Mesothelial cell of epicardium (in vitro differentiated cells): ENCODE measurements around the gene UNC45B. TPM values are rescaled to one million over a fixed set of nuclear protein-coding genes. Genes with fewer than 3 reads are reported as not detected.
"Not testable (repeated sequence)": the region's sequence is repeated elsewhere in the genome, so short reads cannot be mapped to it uniquely, and the experiment has no call there.

Experiments used
- DNase-seq, 2 experiments: peaks; one replicate each; pipeline ENCODE4 v3.0.0; 2021; ENCODE audit warnings: low spot score in 2 of 2; ENCODE audit not compliant: unreplicated experiment in 2 of 2
- H3K27ac Mint-ChIP-seq: 2 replicates; pipeline ENCODE4 v1.8.0; 2021; ENCODE audit warnings: mixed read lengths
- H3K27me3 Mint-ChIP-seq: 2 replicates; pipeline ENCODE4 v1.8.0; 2021; ENCODE audit warnings: low read depth, mixed read lengths
- H3K36me3 Mint-ChIP-seq: 2 replicates; pipeline ENCODE4 v1.8.0; 2021; ENCODE audit warnings: mixed read lengths
- H3K4me1 Mint-ChIP-seq: 2 replicates; pipeline ENCODE4 v1.8.0; 2021; ENCODE audit warnings: mixed read lengths
- H3K4me3 Mint-ChIP-seq: 2 replicates; pipeline ENCODE4 v1.8.0; 2021; ENCODE audit warnings: mild to moderate bottlenecking, moderate library complexity, mixed read lengths
- H3K9me3 Mint-ChIP-seq: 2 replicates; pipeline ENCODE4 v1.8.0; 2021; ENCODE audit warnings: mixed read lengths
- total RNA-seq: library from RNA; stranded (reverse); gene quantifications from 3 replicates; pipeline ENCODE4 v1.2.1, GENCODE V29; 2021
- TF ChIP-seq, protein P1 (sequence below): fragments of 200-600 bp; sonication (generic); IDR thresholded peaks from one replicate; pipeline ENCODE4 v1.5.0; 2021; ENCODE audit warnings: antibody characterized with exemption; ENCODE audit not compliant: unreplicated experiment

The UNC45B gene
- total RNA-seq, 1 donor from 2014 or later = not detected

DNA sequence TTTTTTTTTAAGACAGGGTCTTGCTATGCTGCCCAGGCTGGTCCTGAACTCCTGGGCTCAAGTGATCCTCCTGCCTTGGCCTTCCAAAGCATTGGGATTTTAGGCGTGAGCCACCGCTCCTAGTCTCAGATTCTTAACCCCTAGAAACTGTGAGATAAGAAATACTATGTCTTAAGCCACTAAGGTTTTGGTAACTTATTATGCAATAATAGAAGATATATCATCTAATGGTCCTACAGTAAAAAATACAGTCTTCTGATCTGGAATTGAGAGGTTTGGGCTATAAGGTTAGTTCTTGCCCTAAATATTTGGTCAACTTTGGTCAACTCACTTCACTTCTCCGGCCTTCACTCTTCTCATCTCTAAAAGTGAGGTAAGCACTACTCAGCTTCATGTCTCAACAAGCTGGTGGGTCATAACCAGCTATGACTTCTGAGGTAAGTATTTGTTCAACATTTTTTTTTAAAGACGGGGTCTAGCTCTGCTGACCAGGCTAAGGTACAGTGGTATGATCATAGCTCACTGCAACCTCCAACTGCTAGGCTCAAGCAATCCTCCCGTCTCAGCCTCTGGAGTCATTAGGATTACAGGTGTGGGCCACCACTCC lies 42.7 kb upstream of the UNC45B start:
- TF ChIP-seq, protein P1, sequence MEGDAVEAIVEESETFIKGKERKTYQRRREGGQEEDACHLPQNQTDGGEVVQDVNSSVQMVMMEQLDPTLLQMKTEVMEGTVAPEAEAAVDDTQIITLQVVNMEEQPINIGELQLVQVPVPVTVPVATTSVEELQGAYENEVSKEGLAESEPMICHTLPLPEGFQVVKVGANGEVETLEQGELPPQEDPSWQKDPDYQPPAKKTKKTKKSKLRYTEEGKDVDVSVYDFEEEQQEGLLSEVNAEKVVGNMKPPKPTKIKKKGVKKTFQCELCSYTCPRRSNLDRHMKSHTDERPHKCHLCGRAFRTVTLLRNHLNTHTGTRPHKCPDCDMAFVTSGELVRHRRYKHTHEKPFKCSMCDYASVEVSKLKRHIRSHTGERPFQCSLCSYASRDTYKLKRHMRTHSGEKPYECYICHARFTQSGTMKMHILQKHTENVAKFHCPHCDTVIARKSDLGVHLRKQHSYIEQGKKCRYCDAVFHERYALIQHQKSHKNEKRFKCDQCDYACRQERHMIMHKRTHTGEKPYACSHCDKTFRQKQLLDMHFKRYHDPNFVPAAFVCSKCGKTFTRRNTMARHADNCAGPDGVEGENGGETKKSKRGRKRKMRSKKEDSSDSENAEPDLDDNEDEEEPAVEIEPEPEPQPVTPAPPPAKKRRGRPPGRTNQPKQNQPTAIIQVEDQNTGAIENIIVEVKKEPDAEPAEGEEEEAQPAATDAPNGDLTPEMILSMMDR = no peak
- peaks cover 32% of the 10 kb centered on the region for H3K36me3 Mint-ChIP-seq
- H3K4me1 Mint-ChIP-seq = no peaks in the 10 kb centered on the region
- no peaks in the 10 kb centered on the region for H3K27me3 Mint-ChIP-seq
- H3K9me3 Mint-ChIP-seq = peaks cover 3% of the 10 kb centered on the region
- no peak overlapping the region for H3K4me3 Mint-ChIP-seq
- no peak for DNase-seq
- no peak overlapping the region for H3K27ac Mint-ChIP-seq

DNA sequence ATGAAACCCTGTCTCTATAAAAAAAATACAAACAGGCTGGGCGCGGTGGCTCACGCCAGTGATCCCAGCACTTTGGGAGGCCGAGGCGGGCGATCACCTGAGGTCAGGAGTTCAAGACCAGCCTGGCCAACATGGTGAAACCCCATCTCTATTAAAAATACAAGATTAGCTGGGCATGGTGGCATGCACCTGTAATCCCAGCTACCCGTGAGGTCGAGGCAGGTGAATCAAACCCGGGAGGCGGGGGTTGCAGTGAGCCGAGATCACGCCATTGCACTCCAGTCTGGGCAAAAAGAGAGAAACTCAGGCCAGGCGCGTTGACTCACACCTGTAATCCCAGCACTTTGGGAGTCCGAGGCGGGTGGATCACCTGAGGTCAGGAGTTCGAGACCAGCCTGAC lies 36.8 kb upstream of the UNC45B start:
- not testable (repeated sequence) for DNase-seq, H3K27me3 Mint-ChIP-seq, H3K4me3 Mint-ChIP-seq

DNA sequence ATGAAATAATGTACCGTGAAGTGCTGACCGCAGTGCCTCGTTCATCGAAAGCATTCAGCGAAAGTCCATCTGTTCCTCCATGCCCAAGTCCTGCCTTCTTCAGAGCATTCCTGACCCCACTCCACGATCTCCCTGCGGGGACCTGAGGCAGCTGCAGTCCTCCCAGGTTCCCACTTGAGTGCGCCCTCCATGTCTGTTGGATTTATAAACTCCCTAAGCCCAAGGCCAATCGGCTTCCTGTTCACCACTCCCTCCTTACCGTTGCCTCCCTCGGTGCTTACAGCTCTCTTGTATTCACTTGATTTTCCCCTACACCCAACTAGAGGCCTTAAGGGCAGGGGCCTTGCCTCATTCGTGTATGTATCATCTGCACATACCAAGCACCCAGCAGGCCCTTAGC lies 30.8 kb upstream of the UNC45B start:
- Mint-ChIP-seq H3K9me3 (no peaks in the 10 kb centered on the region), H3K4me3 (no peak overlapping the region), H3K27me3 (peaks cover 10% of the 10 kb centered on the region), H3K4me1 (peaks cover 15% of the 10 kb centered on the region), H3K36me3 (peaks cover 12% of the 10 kb centered on the region), H3K27ac (no peak overlapping the region)
- TF ChIP-seq, protein P1 = no peak
- no peak for DNase-seq

More for the DNA sequence above, 36.8 kb upstream of the UNC45B start:
- H3K36me3 Mint-ChIP-seq = peaks cover 27% of the 10 kb centered on the region
- H3K27ac Mint-ChIP-seq, H3K4me1 Mint-ChIP-seq, H3K9me3 Mint-ChIP-seq: not testable (repeated sequence)

DNA sequence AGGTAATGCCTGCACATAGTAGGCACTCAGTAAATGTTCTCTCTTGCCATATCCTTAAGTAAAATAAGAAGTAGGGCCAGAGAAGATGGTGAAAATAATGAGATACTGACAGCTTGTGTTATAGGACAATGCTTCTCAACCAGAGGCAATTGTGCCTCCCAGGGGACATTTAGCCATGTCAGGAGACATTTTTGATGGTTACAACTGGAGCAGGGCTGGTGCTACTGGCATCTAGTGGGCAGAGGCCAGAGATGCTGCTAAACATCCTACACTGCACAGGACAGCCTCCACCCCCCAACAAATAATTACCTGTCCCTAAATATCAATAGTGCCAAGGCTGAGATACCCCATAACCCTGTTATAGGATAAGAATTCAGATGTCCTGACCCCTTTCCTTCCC lies 29.6 kb upstream of the UNC45B start:
- TF ChIP-seq, protein P1 = no peak
- Mint-ChIP-seq H3K4me1 (peaks cover 15% of the 10 kb centered on the region), H3K4me3 (peak overlapping the region; percentile 50), H3K9me3 (no peaks in the 10 kb centered on the region), H3K27me3 (peaks cover 14% of the 10 kb centered on the region), H3K36me3 (peaks cover 9% of the 10 kb centered on the region), H3K27ac (no peak overlapping the region)
- DNase-seq = no peak

DNA sequence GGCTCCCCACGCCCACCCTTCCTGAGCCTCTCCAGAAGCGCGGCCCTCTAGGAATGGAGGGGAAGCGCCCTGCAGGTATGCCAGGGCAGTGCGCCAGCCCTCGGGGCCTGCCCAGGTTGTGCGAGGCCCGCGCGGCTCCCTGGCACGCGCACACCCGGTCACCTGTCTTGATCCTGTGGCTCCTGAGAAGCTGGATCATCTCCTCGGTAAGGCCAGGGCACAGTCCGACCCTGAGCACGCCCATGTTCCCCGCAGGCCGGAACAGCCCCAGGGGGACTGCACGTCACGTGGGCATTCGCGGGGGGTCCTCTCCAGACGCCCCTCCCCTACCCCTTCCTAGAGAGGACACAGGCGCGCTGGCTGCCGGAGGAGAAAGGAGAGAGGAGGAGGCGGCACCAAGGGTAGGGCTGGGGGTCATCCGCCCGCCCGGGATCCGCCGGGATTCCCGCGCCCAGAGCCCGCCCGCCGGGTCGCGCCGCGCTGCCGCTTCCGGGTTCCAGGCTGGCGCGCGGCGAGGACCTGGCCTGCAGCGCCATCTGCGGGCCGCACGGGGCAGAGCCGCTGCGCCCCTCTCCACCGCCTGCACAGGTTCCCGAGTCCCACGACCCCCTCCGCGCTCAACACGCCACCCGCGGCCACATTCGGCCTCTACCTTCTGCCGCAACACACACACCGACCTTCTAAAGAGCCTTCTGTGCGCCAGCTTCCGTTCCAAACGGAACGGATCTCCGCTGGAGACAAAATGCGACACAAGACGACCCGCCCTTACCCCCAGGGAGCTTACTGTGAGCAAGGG lies 28.0 kb upstream of the UNC45B start, which contains the start of gene RAD51D:
Gene RAD51D (minus strand): TSS at position 491 of the 796 bp plus-strand sequence. CDS start 247 bp downstream, at position 244.
- H3K27me3 Mint-ChIP-seq = peaks cover 14% of the 10 kb centered on the region
- TF ChIP-seq, protein P1 = peak; percentile 92
- DNase-seq = peak; percentile 72 to 88
- H3K4me3 Mint-ChIP-seq = peak within 1 kb of the TSS; percentile 87
- H3K4me1 Mint-ChIP-seq = peaks cover 15% of the 10 kb centered on the region
- H3K36me3 Mint-ChIP-seq = peaks cover 8% of the 10 kb centered on the region
- H3K9me3 Mint-ChIP-seq = no peaks in the 10 kb centered on the region
- H3K27ac Mint-ChIP-seq = peak within 1 kb of the TSS; percentile 82

DNA sequence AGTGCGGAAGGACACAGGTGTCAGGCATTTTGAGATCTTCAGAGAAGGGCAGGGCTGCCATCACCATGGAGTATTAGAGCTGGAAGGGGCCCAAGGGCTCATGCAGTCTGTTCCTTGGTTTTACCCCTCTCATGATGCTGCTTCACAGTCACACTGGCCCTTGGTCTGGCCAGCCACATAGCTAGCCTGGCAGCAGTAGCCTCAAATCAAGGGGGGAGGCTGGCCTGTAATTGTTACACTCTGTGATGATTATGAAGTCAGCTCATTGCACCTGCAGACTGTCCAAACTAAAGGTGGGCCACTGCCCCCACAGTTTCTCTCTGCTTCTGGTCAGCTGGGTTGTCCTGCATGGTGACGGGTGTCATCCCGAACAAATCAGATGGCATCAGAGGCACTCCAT lies 26.3 kb upstream of the UNC45B start, which contains the start of gene FNDC8:
Gene FNDC8 (plus strand): TSS at position 301 of the 400 bp plus-strand sequence. CDS start 79 bp downstream, at position 380.
- peaks cover 14% of the 10 kb centered on the region for H3K27me3 Mint-ChIP-seq
- H3K27ac Mint-ChIP-seq = no peak within 1 kb of the TSS
- no peaks in the 10 kb centered on the region for H3K9me3 Mint-ChIP-seq
- no peaks in the 10 kb centered on the region for H3K36me3 Mint-ChIP-seq
- H3K4me3 Mint-ChIP-seq = peak within 1 kb of the TSS; percentile 13
- no peak for DNase-seq
- H3K4me1 Mint-ChIP-seq = peaks cover 14% of the 10 kb centered on the region
- TF ChIP-seq, protein P1 = no peak
